Activated T-cell treated with anti-CD3 and anti-CD28 coated beads for 4 hours (primary cell): ENCODE data around the gene DLX3.

Experiments used
- DNase-seq: peaks from one replicate; pipeline ENCODE4 v3.0.0-alpha.2; 2020

DLX3 gene

GRCh38 chr17:50023520-50023919, 28.5 kb upstream of the DLX3 start:
- no peak for DNase-seq

- no peak for DNase-seq
Observed at GRCh38 chr17:50022463-50023130, 27.6 kb upstream of the DLX3 start.

- no peak for DNase-seq
Observed at GRCh38 chr17:50021681-50022370, 26.8 kb upstream of the DLX3 start.

- DNase-seq: no peak
Observed at GRCh38 chr17:50020841-50021599, 26.0 kb upstream of the DLX3 start.

GRCh38 chr17:50018909-50019308, 23.9 kb upstream of the DLX3 start:
- DNase-seq: no peak

GRCh38 chr17:50015146-50015545, 20.1 kb upstream of the DLX3 start:
- no peak for DNase-seq

- DNase-seq: no peak
Observed at GRCh38 chr17:50014471-50015088, 19.6 kb upstream of the DLX3 start.

- no peak for DNase-seq
Observed at GRCh38 chr17:50013079-50013478, 18.1 kb upstream of the DLX3 start.

GRCh38 chr17:50009282-50009681, 14.3 kb upstream of the DLX3 start:
- no peak for DNase-seq

- DNase-seq: no peak
Observed at GRCh38 chr17:50003911-50004310, 8.9 kb upstream of the DLX3 start.

GRCh38 chr17:49998836-49999511, 4.0 kb upstream of the DLX3 start:
- no peak for DNase-seq

- peak; percentile 78 for DNase-seq
Observed at GRCh38 chr17:49997773-49998703, 3.0 kb upstream of the DLX3 start.

- DNase-seq: no peak
Observed at GRCh38 chr17:49997301-49997650, 2.3 kb upstream of the DLX3 start.

- peak; percentile 65 for DNase-seq
Observed at GRCh38 chr17:49996495-49997300, 1.7 kb upstream of the DLX3 start.

- DNase-seq: no peak
Observed at GRCh38 chr17:49996121-49996494, 1.1 kb upstream of the DLX3 start.

- no peak for DNase-seq
Observed at GRCh38 chr17:49994085-49995054, 654 bp downstream of the DLX3 start.

- DNase-seq: no peak
Observed at GRCh38 chr17:49993423-49994060, 1.5 kb downstream of the DLX3 start.

- no peak for DNase-seq
Observed at GRCh38 chr17:49992933-49993422, 2.0 kb downstream of the DLX3 start.
